Right atrium auricular region (tissue), 2 donors: ENCODE measurements around the gene HNF1B. TPM values are rescaled to one million over a fixed set of nuclear protein-coding genes. Genes with fewer than 3 reads are reported as not detected.

Experiments
- DNase-seq: peaks from one replicate; pipeline ENCODE4 v3.0.0-alpha.2; 2019; ENCODE audit warnings: low spot score
- H3K27ac ChIP-seq, 2 donors: fragments of 200-600 bp; sonication (generic); 1 replicate in 1 of 2; 2 replicates in 1 of 2; pipeline ENCODE4 v1.5.1; 2016 to 2019
- H3K27me3 ChIP-seq, 2 donors: fragments of 200-600 bp; sonication (generic); one replicate each; pipeline versions ENCODE4 v1.5.1 to v1.6.0; 2017 to 2019
- H3K36me3 ChIP-seq: fragments of 200-600 bp; sonication (generic); one replicate; pipeline ENCODE4 v1.5.1; 2016
- H3K4me1 ChIP-seq, 2 donors: fragments of 200-600 bp; sonication (generic); one replicate each; pipeline versions ENCODE4 v1.5.1 to v1.6.0; 2017 to 2019
- H3K4me3 ChIP-seq, 2 donors: fragments of 200-600 bp; sonication (generic); 1 replicate in 1 of 2; 2 replicates in 1 of 2; pipeline ENCODE4 v1.5.1; 2017 to 2019; ENCODE audit warnings: mild to moderate bottlenecking in 1 of 2, moderate library complexity in 1 of 2
- H3K9me3 ChIP-seq, 2 donors: fragments of 200-600 bp; sonication (generic); one replicate each; pipeline ENCODE4 v1.5.1; 2019
- CTCF ChIP-seq, 2 donors: fragments of 200-600 bp; sonication (generic); IDR thresholded peaks; one replicate each; pipeline ENCODE4 v1.5.1; 2019; ENCODE audit warnings: antibody characterized with exemption in 2 of 2
- total RNA-seq, 2 donors: library from RNA; depleted of rRNA; stranded (reverse); fragments of >200 nt; gene quantifications; one replicate each; pipeline ENCODE4 v1.1.0, GENCODE V29; 2016

Gene HNF1B
- total RNA-seq, 2 donors from 2014 or later = not detected

- Histone ChIP-seq H3K9me3 (no peaks in the 10 kb centered on the region), H3K4me1 (peaks cover 0 to 29% of the 10 kb centered on the region in 2 donors), H3K36me3 (no peaks in the 10 kb centered on the region), H3K27ac (no peak overlapping the region), H3K4me3 (no peak overlapping the region), H3K27me3 (peaks cover 17 to 31% of the 10 kb centered on the region in 2 donors)
- DNase-seq = no peak
- TF ChIP-seq CTCF (IDR thresholded peaks at IDR 0.05) = no peak
These were observed 2.4 kb upstream of the HNF1B start for GRCh38 chr17:37747222-37747621.

- no peak for DNase-seq
- H3K9me3 ChIP-seq = no peaks in the 10 kb centered on the region
- H3K4me3 ChIP-seq = no peak overlapping the region
- no peak overlapping the region for H3K27ac ChIP-seq
- peaks cover 23 to 37% of the 10 kb centered on the region in 2 donors for H3K27me3 ChIP-seq
- no peak for TF ChIP-seq CTCF (IDR thresholded peaks at IDR 0.05)
- peaks cover 0 to 35% of the 10 kb centered on the region in 2 donors for H3K4me1 ChIP-seq
- H3K36me3 ChIP-seq = no peaks in the 10 kb centered on the region
These were observed 1.8 kb upstream of the HNF1B start for GRCh38 chr17:37746617-37747016.

- H3K4me1 ChIP-seq = peaks cover 0 to 37% of the 10 kb centered on the region in 2 donors
- no peaks in the 10 kb centered on the region for H3K9me3 ChIP-seq
- H3K27ac ChIP-seq = no peak overlapping the region
- H3K4me3 ChIP-seq = no peak overlapping the region
- H3K27me3 ChIP-seq = peaks cover 29 to 41% of the 10 kb centered on the region in 2 donors
- no peak for DNase-seq
- no peak for TF ChIP-seq CTCF (IDR thresholded peaks at IDR 0.05)
- H3K36me3 ChIP-seq = no peaks in the 10 kb centered on the region
These were observed 1.1 kb upstream of the HNF1B start for GRCh38 chr17:37745801-37746426.

GRCh38 chr17:37744633-37744927 lies 279 bp downstream of the HNF1B start:
- Histone ChIP-seq H3K4me1 (peaks cover 0 to 37% of the 10 kb centered on the region in 2 donors), H3K36me3 (no peaks in the 10 kb centered on the region), H3K27ac (no peak overlapping the region), H3K9me3 (no peaks in the 10 kb centered on the region), H3K4me3 (no peak overlapping the region), H3K27me3 (peaks cover 33 to 54% of the 10 kb centered on the region in 2 donors)
- no peak for TF ChIP-seq CTCF (IDR thresholded peaks at IDR 0.05)
- DNase-seq = no peak

- peak overlapping the region in 1 of 2 donors; percentile 35 for H3K4me3 ChIP-seq
These were observed 805 bp downstream of the HNF1B start for GRCh38 chr17:37743875-37744632.

More at GRCh38 chr17:37743875-37744632, 805 bp downstream of the HNF1B start:
- H3K27me3 ChIP-seq = peaks cover 33 to 60% of the 10 kb centered on the region in 2 donors
- DNase-seq = no peak
- H3K9me3 ChIP-seq = no peaks in the 10 kb centered on the region
- H3K4me1 ChIP-seq = peaks cover 0 to 37% of the 10 kb centered on the region in 2 donors
- TF ChIP-seq CTCF (IDR thresholded peaks at IDR 0.05) = no peak
- H3K36me3 ChIP-seq = no peaks in the 10 kb centered on the region
- H3K27ac ChIP-seq = no peak overlapping the region
